ENCODE measurements around the gene CDH16. TPM values are rescaled to one million over a fixed set of nuclear protein-coding genes. Genes with fewer than 3 reads are reported as not detected.

Gene CDH16
- total and polyA plus RNA-seq, 2 of the 13 experiments (the other 11 are each of a cell fraction or from before 2014, with no cell fraction given), result 2.7 to 3.9 TPM

DNA sequence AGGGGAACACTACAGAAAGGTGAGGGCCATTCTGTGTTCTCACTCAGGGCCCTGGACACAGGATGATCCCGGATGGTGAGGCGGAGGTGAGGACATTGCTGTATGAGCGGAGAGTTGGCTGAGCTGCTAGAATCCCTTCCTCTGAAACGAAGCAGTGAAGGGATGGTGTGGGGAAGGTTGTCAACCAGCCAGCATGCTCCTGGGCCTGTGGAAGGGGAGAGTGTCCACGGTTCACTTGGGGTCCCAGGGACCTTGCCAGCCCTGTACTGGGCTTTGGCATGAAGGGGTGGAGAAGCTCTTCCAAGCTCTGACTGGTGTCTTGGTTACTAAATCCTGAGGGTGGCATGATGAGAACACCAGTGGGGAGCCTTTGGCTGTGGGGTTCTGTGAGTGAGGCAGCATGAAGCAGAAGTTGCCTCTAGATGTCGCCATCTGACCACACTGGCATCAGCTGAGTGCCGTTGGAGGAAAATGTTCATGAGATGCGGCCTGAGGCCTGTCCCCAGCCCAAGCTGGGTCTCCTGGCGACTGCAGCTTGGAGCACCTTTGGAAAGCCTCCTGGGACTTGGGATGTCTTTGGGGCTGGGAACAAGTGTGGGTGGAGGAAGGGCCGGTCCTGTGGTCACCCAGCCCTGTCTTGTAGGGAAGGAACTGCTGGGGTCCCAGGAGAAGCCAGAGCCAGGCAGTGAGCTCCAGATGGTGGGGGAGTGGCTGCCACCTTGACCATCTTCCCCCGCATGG is 23.6 kb downstream of the CDH16 start (continued):
- TF ChIP-seq, protein P1, sequence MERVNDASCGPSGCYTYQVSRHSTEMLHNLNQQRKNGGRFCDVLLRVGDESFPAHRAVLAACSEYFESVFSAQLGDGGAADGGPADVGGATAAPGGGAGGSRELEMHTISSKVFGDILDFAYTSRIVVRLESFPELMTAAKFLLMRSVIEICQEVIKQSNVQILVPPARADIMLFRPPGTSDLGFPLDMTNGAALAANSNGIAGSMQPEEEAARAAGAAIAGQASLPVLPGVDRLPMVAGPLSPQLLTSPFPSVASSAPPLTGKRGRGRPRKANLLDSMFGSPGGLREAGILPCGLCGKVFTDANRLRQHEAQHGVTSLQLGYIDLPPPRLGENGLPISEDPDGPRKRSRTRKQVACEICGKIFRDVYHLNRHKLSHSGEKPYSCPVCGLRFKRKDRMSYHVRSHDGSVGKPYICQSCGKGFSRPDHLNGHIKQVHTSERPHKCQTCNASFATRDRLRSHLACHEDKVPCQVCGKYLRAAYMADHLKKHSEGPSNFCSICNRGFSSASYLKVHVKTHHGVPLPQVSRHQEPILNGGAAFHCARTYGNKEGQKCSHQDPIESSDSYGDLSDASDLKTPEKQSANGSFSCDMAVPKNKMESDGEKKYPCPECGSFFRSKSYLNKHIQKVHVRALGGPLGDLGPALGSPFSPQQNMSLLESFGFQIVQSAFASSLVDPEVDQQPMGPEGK (CRISPR knock-in tag; IDR thresholded peaks at IDR 0.05), result peak; percentile 52
- TF ChIP-seq NR1H2 (CRISPR knock-in tag; IDR thresholded peaks at IDR 0.05; ENCODE audit: borderline replicate concordance, low read depth), result no peak
- TF ChIP-seq, protein P2, sequence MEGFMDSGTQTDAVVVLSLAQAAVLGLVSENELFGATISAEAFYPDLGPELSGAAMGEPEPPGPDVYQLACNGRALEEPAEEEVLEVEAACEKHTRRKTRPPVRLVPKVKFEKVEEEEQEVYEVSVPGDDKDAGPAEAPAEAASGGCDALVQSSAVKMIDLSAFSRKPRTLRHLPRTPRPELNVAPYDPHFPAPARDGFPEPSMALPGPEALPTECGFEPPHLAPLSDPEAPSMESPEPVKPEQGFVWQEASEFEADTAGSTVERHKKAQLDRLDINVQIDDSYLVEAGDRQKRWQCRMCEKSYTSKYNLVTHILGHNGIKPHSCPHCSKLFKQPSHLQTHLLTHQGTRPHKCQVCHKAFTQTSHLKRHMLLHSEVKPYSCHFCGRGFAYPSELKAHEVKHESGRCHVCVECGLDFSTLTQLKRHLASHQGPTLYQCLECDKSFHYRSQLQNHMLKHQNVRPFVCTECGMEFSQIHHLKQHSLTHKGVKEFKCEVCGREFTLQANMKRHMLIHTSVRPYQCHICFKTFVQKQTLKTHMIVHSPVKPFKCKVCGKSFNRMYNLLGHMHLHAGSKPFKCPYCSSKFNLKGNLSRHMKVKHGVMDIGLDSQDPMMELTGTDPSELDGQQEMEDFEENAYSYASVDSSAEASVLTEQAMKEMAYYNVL (CRISPR knock-in tag; IDR thresholded peaks at IDR 0.05; ENCODE audit: borderline replicate concordance), result 0 out of 2 replicates have a peak, but pooled peaks have one; percentile 46
- peak; percentile 55 for TF ChIP-seq ZNF687 (CRISPR knock-in tag; IDR thresholded peaks at IDR 0.05)
- no peak for TF ChIP-seq ATRX (CRISPR knock-in tag; IDR thresholded peaks at IDR 0.05; ENCODE audit: borderline replicate concordance)
- no peak for TF ChIP-seq POLR2G (IDR thresholded peaks at IDR 0.05; ENCODE audit: low read depth, low read length)
- TF ChIP-seq GABPA (IDR thresholded peaks at IDR 0.05; ENCODE audit: low read depth, low read length), result no peak
- no peak for TF ChIP-seq GABPA (CRISPR knock-in tag; IDR thresholded peaks at IDR 0.05; ENCODE audit: low read depth)
- TF ChIP-seq MNT (IDR thresholded peaks at IDR 0.05), result no peak
- TF ChIP-seq ZNF124 (CRISPR knock-in tag; IDR thresholded peaks at IDR 0.05), result 0 out of 2 replicates have a peak, but pooled peaks have one; percentile 70
- no peak for TF ChIP-seq POGZ (CRISPR knock-in tag; IDR thresholded peaks at IDR 0.05)
- no peak for TF ChIP-seq SOX5 (CRISPR knock-in tag; IDR thresholded peaks at IDR 0.05; ENCODE audit: borderline replicate concordance)
- no peak for TF ChIP-seq HDAC6 (IDR thresholded peaks at IDR 0.05; ENCODE audit: low read depth, low read length)
- no peak for TF ChIP-seq CBX5 (CRISPR knock-in tag; IDR thresholded peaks at IDR 0.05; ENCODE audit: borderline replicate concordance)
- no peak for TF ChIP-seq ZNF3 (CRISPR knock-in tag; IDR thresholded peaks at IDR 0.05)
- no peak for TF ChIP-seq TERF1 (CRISPR knock-in tag; IDR thresholded peaks at IDR 0.05)
- no peak for TF ChIP-seq CHD4 (IDR thresholded peaks at IDR 0.05; ENCODE audit: borderline replicate concordance, low read length)
- peak; percentile 82 for TF ChIP-seq KDM2A (CRISPR knock-in tag; IDR thresholded peaks at IDR 0.05; ENCODE audit: borderline replicate concordance, low read depth)
- TF ChIP-seq ZNF354B (CRISPR knock-in tag; IDR thresholded peaks at IDR 0.05), result no peak

Measured in HepG2 (cell line).